Esophagus muscularis mucosa (tissue), 3 donors: ENCODE results near the gene OR2V1.

Source experiments
- CTCF ChIP-seq, 3 experiments: fragments of 200-600 bp in 2 of 3; fragments of 450-650 bp in 1 of 3; sonication (generic) in 2 of 3; IDR thresholded peaks; one replicate each; pipeline ENCODE4 v1.5.1; 2017 to 2019; ENCODE audit warnings: antibody characterized with exemption in 3 of 3, mild to moderate bottlenecking in 2 of 3, moderate library complexity in 1 of 3
- POLR2AphosphoS5 ChIP-seq, 2 donors: sonication (generic); formaldehyde crosslinking; IDR thresholded peaks; one replicate each; pipeline ENCODE4 v1.6.1; 2017; ENCODE audit warnings: antibody characterized with exemption in 2 of 2

- no peak for TF ChIP-seq POLR2AphosphoS5 (IDR thresholded peaks at IDR 0.05)
- no peak for TF ChIP-seq CTCF (IDR thresholded peaks at IDR 0.05)
These were observed 20.0 kb downstream of the OR2V1 start for GRCh38 chr5:181111010-181111409.
